Glutamatergic neuron (in vitro differentiated cells): ENCODE results near the gene LDAH. TPM values are rescaled to one million over a fixed set of nuclear protein-coding genes. Genes with fewer than 3 reads are reported as not detected.

ENCODE experiments used
- DNase-seq: peaks from one replicate; pipeline ENCODE4 v3.0.0; 2022
- H3K27ac Mint-ChIP-seq: one replicate; pipeline ENCODE4 v1.8.0; 2020; ENCODE audit warnings: mild to moderate bottlenecking, mixed read lengths, inconsistent platforms; ENCODE audit not compliant: unreplicated experiment
- H3K27me3 Mint-ChIP-seq: one replicate; pipeline ENCODE4 v1.8.0; 2020; ENCODE audit warnings: mild to moderate bottlenecking, moderate library complexity, mixed read lengths, inconsistent platforms; ENCODE audit not compliant: unreplicated experiment
- H3K36me3 Mint-ChIP-seq: one replicate; pipeline ENCODE4 v1.8.0; 2020; ENCODE audit warnings: mild to moderate bottlenecking, mixed read lengths, inconsistent platforms; ENCODE audit not compliant: unreplicated experiment
- H3K4me1 Mint-ChIP-seq: one replicate; pipeline ENCODE4 v1.8.0; 2020; ENCODE audit warnings: mild to moderate bottlenecking, low read depth, mixed read lengths, inconsistent platforms; ENCODE audit not compliant: unreplicated experiment
- H3K4me3 Mint-ChIP-seq: one replicate; pipeline ENCODE4 v1.8.0; 2020; ENCODE audit warnings: mild to moderate bottlenecking, mixed read lengths, inconsistent platforms; ENCODE audit not compliant: unreplicated experiment
- H3K9me3 Mint-ChIP-seq: one replicate; pipeline ENCODE4 v1.8.0; 2020; ENCODE audit warnings: mild to moderate bottlenecking, moderate library complexity, mixed read lengths, inconsistent platforms; ENCODE audit not compliant: unreplicated experiment
- total RNA-seq: library from RNA; stranded (reverse); fragmentation: NEBNext Ultra II Directional; extraction: Animal tissue kit (Norgen Biotek cat#: 25700); gene quantifications from one replicate; pipeline ENCODE4 v1.2.1, GENCODE V29; 2021; ENCODE audit not compliant: unreplicated experiment
- TF ChIP-seq, protein P1 (sequence below): fragments of 200-600 bp; sonication (generic); IDR thresholded peaks from one replicate; pipeline ENCODE4 v1.5.0; 2021; ENCODE audit not compliant: partially characterized antibody, unreplicated experiment

Gene LDAH
- total RNA-seq, 1 donor from 2014 or later: 33.7 TPM

- TF ChIP-seq, protein P1, sequence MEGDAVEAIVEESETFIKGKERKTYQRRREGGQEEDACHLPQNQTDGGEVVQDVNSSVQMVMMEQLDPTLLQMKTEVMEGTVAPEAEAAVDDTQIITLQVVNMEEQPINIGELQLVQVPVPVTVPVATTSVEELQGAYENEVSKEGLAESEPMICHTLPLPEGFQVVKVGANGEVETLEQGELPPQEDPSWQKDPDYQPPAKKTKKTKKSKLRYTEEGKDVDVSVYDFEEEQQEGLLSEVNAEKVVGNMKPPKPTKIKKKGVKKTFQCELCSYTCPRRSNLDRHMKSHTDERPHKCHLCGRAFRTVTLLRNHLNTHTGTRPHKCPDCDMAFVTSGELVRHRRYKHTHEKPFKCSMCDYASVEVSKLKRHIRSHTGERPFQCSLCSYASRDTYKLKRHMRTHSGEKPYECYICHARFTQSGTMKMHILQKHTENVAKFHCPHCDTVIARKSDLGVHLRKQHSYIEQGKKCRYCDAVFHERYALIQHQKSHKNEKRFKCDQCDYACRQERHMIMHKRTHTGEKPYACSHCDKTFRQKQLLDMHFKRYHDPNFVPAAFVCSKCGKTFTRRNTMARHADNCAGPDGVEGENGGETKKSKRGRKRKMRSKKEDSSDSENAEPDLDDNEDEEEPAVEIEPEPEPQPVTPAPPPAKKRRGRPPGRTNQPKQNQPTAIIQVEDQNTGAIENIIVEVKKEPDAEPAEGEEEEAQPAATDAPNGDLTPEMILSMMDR: no peak
- no peak overlapping the region for H3K27ac Mint-ChIP-seq
- peaks cover 28% of the 10 kb centered on the region for H3K27me3 Mint-ChIP-seq
- H3K36me3 Mint-ChIP-seq: no peaks in the 10 kb centered on the region
- peaks cover 2% of the 10 kb centered on the region for H3K4me1 Mint-ChIP-seq
- no peak for DNase-seq
- no peak overlapping the region for H3K4me3 Mint-ChIP-seq
- peaks cover 10% of the 10 kb centered on the region for H3K9me3 Mint-ChIP-seq
These were observed 151.7 kb downstream of the LDAH start for GRCh38 chr2:20671036-20671735.

DNA sequence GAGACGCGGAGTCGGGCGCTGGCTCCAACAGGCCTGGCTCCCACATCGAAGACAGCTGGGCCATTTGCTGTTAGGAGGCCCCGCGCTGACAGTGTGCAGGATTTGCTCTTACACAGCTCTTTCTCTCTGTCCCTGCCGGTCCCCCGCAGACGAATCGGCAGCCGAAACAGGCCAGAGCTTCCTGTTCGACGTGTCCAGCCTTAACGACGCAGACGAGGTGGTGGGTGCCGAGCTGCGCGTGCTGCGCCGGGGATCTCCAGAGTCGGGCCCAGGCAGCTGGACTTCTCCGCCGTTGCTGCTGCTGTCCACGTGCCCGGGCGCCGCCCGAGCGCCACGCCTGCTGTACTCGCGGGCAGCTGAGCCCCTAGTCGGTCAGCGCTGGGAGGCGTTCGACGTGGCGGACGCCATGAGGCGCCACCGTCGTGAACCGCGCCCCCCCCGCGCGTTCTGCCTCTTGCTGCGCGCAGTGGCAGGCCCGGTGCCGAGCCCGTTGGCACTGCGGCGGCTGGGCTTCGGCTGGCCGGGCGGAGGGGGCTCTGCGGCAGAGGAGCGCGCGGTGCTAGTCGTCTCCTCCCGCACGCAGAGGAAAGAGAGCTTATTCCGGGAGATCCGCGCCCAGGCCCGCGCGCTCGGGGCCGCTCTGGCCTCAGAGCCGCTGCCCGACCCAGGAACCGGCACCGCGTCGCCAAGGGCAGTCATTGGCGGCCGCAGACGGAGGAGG is 152.4 kb downstream of the LDAH start:
- no peaks in the 10 kb centered on the region for H3K36me3 Mint-ChIP-seq
- TF ChIP-seq, protein P1: no peak
- no peak overlapping the region for H3K27ac Mint-ChIP-seq
- H3K4me3 Mint-ChIP-seq: no peak overlapping the region
- H3K4me1 Mint-ChIP-seq: peaks cover 2% of the 10 kb centered on the region
- no peak for DNase-seq
- peaks cover 31% of the 10 kb centered on the region for H3K27me3 Mint-ChIP-seq
- H3K9me3 Mint-ChIP-seq: peaks cover 10% of the 10 kb centered on the region

- Mint-ChIP-seq H3K27ac (no peak overlapping the region), H3K4me3 (no peak overlapping the region), H3K36me3 (no peaks in the 10 kb centered on the region), H3K9me3 (peaks cover 8% of the 10 kb centered on the region), H3K27me3 (peaks cover 33% of the 10 kb centered on the region), H3K4me1 (no peaks in the 10 kb centered on the region)
- DNase-seq: no peak
- TF ChIP-seq, protein P1: no peak
These were observed 153.2 kb downstream of the LDAH start for GRCh38 chr2:20669562-20670314.

GRCh38 chr2:20668871-20669475 is 153.9 kb downstream of the LDAH start:
- no peak overlapping the region for H3K4me3 Mint-ChIP-seq
- no peak for DNase-seq
- H3K27me3 Mint-ChIP-seq: peaks cover 32% of the 10 kb centered on the region
- H3K27ac Mint-ChIP-seq: no peak overlapping the region
- H3K9me3 Mint-ChIP-seq: peaks cover 8% of the 10 kb centered on the region
- no peaks in the 10 kb centered on the region for H3K4me1 Mint-ChIP-seq
- no peaks in the 10 kb centered on the region for H3K36me3 Mint-ChIP-seq
- TF ChIP-seq, protein P1: no peak
